GDM1 (cell line): ENCODE results near the gene SLC35F3.

Experiments
- DNase-seq: peaks from one replicate; lab custom pipeline; 2025; lab: John Stamatoyannopoulos, UW

The SLC35F3 gene

DNA sequence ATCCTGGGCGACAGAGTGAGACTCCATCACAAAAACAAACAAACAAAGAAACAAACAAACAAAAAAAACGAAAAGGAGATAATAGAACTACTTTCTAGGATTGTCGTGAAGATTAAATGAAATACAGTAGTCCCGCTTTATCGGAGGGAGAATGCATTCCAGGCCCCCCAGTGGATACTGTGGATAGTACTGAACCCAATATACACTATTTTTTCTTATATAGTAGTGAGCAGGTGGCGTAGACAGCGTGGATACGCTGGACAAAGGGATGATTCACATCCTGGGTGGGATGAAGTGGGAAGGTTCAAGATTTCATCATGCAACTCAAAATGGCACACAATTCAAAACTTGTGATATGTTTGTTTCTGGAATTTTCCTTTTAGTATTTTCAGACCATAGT, 8.0 kb downstream of the SLC35F3 start:
- no peak for DNase-seq

DNA sequence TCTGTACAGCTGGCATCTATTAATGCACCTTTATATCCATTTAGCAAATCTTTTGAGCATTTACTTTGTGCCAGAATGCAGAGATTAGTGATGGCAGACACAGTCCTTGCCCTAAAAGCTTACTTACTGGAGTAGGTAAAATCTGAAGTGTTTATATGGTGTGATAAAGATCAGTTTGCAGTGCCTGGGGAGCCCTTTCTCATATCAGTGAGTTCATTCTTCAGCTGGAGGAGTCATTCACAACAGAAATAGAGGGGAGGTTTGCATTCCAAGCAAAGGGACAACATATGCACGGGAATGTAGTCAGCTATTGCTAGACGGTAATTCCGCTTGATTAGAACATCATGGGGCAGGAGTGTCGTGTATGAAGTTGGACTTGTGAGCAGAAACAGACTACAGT, 8.4 kb downstream of the SLC35F3 start:
- DNase-seq = no peak

DNA sequence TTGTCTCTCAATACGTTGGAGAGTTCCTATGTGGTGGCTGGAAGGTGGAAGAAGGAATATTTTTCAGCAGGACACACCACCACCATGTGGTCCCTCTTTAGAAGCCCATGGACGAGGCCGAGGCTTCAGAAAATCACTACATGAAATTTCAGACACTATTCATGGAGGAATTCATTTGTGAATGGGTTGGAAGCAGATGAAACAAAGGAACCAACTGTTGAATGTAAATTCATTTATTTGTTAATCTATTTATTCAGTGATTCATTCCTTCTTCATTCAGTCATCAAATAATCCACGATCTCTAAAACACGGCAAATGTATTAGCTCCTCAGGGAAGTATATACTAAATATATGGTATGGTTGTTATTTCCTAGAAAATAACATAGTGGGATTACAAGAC, 12.2 kb downstream of the SLC35F3 start:
- no peak for DNase-seq

DNA sequence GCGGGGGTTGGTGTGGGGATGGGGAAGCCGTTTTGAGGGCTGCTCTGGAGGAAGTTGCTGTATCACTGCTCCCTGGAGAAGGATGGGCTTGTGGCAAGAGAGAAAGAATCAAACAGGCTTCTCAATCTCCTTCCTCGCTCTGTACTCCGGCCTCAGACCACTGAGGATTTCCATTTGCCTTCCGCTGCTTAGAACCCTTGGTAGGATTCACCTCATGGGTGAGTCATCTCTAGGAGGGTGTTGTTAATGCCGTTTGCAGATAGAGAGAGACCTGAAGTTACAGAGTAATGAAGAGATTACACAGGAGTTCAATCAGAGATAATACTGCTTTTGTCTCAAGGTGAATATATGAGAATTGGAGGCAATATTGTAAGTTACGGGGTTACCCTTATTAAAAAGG, 15.3 kb downstream of the SLC35F3 start:
- no peak for DNase-seq

DNA sequence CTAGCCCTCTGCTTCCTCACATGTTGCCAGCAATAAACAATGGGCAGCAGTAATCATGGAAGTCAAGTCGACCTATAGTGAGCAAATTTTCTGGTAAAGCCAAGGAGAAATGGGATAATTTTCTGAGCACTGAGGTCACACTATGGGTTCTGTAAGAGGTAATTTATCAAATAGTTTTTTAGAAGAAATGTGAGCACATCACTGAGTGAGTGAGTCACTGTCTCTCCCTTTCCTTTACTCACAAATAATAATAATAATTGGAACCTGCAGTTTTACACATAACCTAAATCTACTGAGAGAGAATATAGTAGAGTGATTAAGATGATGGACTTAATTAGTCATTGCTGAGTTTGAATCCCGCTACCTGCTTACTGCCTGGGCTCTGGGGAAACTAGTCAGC, 23.6 kb downstream of the SLC35F3 start:
- DNase-seq = no peak

DNA sequence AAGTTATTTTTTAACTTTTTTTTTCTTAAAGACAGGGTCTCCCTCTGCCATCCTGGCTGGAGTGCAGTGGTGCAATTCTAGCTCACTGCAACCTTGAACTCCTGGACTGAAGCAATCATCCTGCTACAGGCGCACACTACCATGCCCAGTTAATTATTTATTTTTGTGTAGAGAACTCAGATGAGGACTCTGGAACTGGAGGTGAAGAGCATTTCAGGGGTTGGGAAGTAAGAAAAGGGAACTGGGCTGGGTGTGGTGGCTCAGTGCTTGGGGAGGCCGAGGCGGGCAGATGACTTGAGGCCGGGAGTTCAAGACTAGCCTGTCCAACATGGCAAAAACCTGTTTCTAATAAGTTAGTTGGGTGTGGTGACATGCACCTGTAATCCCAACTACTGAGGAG, 28.9 kb downstream of the SLC35F3 start:
- no peak for DNase-seq

DNA sequence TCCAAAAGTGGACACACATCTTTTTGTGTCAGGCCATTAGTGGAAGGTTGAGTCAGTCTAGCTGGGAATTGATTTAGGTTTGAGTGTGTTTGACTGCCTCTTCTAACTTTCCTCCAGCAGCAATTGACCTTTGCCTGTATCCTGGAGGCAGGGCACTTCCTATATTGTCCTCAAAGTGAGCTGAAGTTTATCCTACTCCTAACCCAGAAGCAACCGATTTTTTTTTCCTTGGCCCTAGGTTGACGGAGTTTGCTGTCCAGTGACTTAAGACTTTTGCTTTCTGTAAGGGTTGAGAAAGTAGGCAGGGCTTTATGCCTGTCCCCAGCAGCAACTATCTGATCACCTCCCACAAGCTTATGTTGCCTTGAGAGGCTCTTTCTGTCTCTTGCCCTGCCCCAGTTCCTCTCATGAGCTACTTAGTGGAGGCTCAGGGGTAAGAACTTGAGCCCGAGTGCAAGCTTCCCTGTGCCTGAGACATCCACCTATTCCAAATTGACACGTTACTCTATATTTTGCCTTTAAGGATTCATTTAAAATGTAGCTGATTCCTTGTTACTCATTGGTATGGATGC, 30.9 kb downstream of the SLC35F3 start:
- no peak for DNase-seq

DNA sequence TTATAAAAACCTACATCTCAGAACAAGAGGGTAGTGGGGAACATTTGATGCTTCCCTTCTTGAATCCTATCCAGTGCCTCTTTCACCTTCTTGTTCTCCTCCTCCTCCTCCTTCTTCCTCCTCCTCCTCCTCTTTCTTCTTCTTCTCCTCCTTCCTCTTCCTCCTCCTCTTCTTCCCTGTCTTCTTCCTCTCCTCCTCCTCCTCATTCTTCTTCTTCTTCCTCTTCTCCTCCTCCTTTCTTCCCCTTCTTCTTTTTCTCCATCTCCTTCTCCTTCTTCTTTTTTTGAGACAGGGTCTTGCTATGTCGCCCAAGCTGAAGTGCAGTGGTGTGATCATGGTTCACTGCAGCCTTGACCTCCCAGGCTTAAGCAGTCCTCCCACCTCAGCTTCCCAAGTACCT, 31.9 kb downstream of the SLC35F3 start:
- DNase-seq = no peak

DNA sequence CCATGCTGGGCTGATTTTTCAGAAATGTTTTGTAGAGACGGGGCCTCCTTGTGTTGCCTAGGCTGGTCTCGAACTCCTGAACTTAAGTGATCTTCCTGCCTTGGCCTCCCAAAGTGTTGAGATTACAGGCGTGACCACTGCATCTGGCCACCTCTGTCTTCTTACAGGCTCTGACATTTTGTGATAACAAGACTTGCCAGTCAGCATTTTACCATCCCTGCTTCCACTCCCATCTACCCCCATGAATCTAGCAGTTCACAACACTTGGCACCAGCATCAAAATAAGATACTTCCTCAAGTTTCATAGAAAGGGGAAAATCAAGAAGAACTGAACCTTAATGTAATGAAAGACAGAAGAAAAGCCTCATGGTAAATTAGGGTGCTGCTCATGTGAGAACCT, 32.4 kb downstream of the SLC35F3 start:
- DNase-seq = no peak

DNA sequence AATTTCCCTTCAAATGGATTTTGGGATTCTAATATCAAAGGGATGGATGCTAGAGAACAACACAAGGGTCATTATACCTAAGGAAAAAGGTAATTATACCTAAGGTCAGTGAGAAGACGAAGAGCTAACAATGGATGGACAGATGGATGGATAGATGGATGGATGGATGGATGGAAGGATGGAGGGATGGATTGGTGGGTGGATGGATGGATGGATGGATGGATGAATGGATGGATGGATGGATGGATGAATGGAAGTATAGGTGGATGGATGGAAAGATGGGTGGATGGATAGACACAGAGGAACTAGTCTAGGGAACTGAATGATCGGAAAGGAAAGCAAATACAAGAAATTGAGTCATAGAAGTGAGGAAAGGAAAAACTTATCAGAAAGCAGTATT, 34.0 kb downstream of the SLC35F3 start:
- DNase-seq = no peak

DNA sequence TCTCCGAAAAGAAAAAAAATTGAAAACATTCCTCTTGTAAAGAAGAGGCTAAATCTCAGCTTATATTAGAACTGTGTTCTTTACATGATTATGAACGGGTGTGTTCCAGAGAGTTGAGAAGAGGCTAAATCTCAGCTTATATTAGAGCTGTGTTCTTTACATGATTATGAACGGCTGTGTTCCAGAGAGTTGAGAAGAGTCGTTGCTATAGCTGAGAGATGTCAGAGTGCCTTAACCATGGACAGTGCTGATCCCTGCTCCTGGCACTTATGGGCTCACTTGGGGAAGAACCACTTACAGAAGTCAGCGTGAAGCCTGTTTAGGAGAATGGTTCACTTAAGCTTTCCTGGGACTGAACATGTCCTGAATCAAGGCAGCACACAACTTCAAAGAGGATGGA, 35.0 kb downstream of the SLC35F3 start:
- DNase-seq = no peak

DNA sequence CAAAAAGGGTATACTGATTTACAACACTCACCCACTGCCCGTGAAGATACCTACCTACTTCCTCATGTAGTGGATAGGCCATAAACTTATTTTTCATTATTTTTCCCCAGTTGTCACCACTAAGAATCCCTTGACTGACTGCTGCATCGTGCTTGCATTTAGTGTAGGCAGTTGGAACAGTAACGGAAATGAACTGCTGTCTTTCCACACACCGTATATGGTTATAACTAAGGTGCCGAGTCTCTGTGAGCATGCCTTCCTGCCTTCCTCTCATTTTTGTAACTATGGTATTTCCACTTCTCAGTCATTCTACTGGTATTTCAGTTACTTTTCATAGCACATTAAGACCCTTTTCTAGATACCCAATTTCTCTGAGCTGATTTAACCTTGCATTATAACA, 36.4 kb downstream of the SLC35F3 start:
- no peak for DNase-seq

DNA sequence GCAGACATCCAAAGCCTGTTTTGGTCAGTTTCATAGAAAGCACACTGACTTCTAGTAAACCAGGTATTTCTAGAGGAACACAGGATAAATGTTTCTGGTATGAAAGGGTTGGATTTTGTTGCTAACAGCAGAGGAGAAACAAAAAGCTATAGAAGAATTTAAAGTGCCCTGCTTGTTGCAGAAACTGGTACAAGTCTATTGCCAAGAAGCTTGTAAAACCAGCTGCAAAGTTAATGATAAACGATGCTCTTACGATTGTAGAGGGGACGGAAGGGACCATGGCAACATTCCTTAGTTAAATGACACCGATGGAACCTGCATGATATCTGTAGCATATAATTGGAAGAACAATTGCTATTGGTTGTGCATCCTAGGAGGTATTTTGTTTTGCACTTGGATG, 40.1 kb downstream of the SLC35F3 start:
- DNase-seq = no peak

DNA sequence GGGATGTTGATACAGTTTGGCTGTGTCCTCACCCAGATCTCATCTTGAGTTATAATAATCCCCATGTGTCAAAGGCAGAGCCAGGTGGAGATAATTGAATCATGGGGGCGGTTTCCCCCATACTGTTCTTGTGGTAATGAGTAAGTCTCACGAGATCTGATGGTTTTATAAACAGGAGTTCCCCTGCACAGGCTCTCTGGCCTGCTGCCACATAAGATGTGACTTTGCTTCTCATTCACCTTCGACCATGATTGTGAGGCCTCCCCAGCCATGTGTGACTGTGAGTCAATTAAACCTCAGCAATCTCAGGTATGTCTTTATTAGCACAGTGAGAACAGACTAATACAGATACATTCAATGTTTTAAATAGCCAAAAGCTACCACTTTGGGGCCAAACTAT, 41.1 kb downstream of the SLC35F3 start:
- DNase-seq = no peak

DNA sequence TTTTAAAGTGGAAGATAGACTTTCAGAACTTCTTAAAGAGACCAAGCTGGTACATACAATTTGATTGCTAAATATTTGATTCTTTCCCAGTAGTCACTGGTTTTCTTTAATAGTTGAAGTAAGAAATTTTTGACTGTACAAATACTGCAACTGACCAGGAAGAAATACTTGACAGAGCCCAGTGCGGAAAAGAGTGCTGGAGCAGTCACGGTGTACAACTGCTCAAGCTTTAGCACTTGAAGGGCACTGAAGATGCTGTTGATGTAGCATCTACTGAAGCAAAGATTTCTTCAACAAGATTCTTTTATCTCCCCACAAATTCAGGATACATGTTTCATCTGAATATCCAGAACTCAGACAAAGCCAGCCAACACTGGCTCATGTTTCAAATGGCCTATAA, 41.5 kb downstream of the SLC35F3 start:
- DNase-seq = no peak

DNA sequence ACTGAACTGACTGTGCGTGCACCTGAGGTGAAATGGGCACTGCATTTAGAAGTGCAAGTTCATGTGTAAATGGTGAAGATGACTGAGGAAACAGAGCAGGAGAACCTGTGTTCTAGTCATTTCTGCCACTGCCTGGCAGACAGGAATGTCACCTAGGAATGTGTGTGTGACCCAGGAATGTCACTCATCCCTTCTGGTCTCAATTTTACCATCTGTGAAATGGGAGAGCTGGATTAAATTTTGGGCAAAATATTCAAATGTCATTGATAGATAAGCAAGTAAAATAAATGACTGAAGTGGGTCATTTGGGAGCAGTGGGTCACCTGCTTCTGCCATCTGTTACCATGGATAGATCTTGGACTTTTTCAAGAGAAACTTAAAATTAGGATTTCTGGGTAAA, 42.2 kb downstream of the SLC35F3 start:
- no peak for DNase-seq

DNA sequence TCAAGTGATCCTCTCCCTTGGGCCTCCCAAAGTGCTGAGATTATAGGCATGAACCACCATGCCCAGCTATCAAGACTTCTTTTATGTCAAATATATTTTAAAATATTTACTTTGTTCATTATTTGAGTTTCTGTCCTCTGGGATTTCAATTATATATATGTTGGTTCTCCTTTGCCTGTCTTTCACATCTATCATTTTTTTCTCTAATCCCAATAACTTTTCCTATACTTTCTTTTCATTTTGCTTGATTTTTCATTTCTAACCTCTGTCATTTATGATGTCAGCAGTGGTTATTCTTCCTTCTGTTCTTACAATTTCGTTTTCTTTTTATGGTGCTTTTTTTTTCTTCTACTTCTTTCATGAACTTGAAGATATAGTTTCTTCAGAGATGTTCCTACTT, 47.3 kb downstream of the SLC35F3 start:
- DNase-seq = no peak

DNA sequence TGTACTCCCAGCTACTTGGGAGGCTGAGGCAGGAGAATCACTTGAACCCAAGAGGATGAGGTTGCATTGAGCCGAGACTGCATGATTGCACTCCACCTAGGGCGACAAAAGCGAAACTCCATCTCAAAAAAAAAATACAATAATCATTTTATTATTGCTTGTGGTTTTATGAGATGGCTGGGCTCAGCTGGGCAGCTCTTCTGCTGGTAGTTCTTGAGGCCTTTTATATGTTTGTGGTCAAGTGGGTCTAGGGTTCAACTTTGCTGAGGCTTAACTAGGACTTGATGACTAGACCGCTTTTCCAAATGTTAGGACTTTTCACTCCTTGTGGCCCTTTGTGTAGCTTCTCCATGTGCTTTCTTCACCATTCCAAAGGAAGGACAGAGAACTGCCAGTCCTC, 53.2 kb downstream of the SLC35F3 start:
- no peak for DNase-seq

DNA sequence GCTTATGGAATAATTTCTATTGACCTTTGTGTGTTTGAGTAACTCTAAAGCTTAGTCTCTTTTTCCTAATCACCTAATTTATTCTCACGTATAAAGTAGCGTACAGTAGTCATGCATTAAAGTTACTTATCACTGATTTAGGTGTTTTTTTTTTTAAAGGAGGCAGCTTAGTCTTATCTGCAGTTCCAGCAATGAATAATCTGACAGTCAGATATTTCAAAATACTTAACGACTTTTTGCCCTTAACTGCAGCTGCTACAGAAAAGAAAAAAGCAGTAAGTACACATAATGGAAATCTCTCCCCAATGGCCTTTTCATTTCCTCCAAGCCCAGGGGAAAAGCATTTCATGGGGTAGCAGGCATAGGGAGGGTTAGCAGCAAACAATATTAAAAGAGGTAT, 54.6 kb downstream of the SLC35F3 start:
- DNase-seq = no peak

DNA sequence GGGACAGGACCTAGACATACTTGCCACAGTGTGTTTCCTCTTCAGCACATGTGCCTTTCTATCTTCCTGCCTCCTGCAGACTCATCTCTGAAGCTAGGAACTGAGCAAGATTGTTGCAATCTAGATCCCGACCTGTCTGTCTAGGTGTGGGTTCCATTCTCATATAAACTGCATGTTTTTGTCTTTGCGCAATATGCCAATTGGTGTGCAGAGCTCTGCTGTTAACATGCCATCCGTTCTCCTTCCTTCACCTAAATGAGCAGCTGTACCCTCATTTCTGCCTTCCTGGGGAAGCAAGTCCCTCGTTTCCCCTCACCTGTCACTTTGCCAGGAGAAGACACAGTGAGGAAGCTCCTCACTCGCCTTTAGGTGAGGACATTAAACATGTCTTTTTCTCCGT, 55.5 kb downstream of the SLC35F3 start:
- no peak for DNase-seq

DNA sequence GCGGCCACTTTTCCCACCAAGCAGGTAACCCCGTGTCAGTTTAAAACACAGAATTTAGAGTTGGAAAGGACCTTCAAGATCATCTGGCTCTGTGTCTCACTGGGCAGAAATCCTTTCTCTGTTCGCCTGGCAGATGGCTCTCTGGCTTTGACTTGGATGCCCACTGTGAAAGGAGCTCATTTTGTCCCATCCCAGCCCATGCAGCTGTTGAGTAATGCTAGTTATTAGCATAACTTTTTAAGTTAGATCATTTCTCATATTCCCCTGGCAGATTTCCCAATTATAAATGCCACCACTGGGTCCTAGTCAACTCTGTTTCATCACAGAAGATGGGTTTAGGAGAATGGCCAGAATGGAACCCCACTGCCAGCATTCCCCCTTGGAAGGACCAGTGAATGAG, 55.9 kb downstream of the SLC35F3 start:
- no peak for DNase-seq

DNA sequence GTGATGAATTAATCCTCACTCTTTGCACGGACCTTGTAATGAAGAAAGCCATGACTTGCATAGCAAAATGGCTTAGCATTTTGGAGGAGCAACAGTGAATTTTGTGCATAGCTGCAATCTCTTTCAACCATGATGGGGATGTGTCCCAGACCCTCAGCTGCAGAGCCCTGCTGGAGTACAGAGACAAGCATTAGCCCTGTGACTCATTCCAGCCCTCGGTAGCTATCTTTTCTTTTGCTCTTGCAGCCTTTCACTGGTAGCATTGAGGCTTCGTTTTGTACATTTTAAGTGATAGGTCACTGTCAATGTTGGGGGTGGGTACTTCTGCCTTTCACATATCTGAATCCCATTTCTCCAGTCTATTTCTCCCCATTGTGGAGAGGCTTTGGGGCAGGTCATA, 58.4 kb downstream of the SLC35F3 start:
- DNase-seq = no peak

DNA sequence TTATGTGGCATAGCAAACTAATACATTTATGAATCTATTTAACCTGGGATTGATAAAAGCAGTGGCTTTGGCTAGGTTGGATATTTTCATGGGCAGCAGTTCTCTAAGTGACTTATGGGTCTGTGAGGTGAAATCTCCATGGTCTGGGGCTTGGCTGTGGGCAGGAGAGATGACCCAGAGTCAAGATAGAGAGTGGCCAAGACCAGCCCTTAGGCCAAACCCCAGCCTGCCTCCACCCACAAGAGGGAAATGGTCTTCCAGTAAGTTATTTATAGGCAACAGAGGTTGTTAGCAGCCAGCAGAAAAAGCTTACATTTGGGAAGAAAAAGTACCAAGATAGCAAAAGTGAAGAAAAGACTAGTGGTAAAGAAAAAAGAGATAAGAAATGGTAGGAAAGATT, 61.4 kb downstream of the SLC35F3 start:
- no peak for DNase-seq

DNA sequence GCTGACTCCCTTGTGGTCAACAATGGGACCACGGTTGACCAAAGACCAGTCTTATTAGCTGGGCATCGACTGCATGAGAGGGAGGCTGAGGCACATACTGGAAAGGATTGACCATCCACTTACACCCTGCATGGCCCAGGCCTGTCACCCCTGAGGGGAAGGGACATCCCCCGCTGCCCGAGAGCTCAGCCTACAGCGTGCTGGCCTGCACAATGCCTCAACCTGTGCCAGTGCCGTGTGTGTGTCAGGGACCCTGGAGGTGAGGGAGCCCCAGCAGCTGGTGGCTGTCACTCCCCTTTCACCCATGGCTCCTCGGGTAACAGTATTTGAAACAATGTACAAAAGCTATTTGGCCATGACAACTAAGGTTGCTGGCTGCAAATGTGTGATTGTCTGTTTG, 67.3 kb downstream of the SLC35F3 start:
- DNase-seq = no peak

DNA sequence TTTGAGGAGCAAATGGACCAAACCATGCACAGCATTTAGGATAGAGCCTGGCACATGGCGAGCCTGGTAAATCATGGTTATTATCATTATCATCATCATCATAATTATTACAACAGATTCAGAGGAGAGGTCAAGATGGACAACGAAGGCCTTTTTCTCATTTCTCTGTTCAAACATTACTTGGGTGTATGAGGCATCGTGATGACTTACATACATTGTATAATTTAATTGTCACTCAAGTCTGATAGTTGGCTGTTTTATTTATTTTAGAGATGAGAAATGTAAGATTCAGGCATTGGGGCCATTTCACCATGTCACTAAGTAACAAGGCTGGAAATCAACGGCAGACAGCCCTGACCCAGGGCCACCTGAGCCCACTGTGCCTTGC, 68.1 kb downstream of the SLC35F3 start:
- no peak for DNase-seq
